DND-41 (cell line): Measurements from ENCODE around the gene GLRX.

Experiments
- ATAC-seq: fragments of 200-7000 bp; cut with Tn5 transposase; 3 replicates; pipeline ENCODE4 v1.9.1; 2021; ENCODE audit warnings: low read depth; ENCODE audit not compliant: insufficient read depth
- DNase-seq: peaks from one replicate; pipeline ENCODE4 v3.0.0-alpha.2; 2020
- H2AFZ ChIP-seq: 2 replicates; pipeline ENCODE4 v1.6.0; 2012; ENCODE audit warnings: low read depth, low read length
- H3K27ac ChIP-seq: 2 replicates; pipeline ENCODE4 v1.5.1; 2012; ENCODE audit warnings: low read length, inconsistent platforms
- H3K27me3 ChIP-seq: fragments of 200-600 bp; sonication (generic); 2 replicates; pipeline ENCODE4 v1.6.0; 2012; ENCODE audit warnings: low read length, mild to moderate bottlenecking, inconsistent platforms; ENCODE audit not compliant: insufficient read depth, poor library complexity
- H3K36me3 ChIP-seq: 2 replicates; pipeline ENCODE4 v1.5.1; 2012; ENCODE audit warnings: low read length, inconsistent platforms; ENCODE audit not compliant: insufficient read depth
- H3K4me1 ChIP-seq: 2 replicates; pipeline ENCODE4 v1.5.1; 2012; ENCODE audit warnings: mild to moderate bottlenecking, low read length; ENCODE audit not compliant: insufficient read depth
- H3K4me2 ChIP-seq: 2 replicates; pipeline ENCODE4 v1.6.0; 2012; ENCODE audit warnings: mild to moderate bottlenecking, moderate library complexity, low read length, inconsistent platforms; ENCODE audit not compliant: insufficient read depth
- H3K4me3 ChIP-seq, 2 experiments: fragments of 200-600 bp in 1 of 2; shearing (Covaris generic) in 1 of 2; 2 replicates each; pipeline ENCODE4 v1.5.1; 2012 to 2016; ENCODE audit warnings: inconsistent platforms in 2 of 2, low read length in 2 of 2, mild to moderate bottlenecking in 2 of 2, low read depth in 1 of 2, moderate library complexity in 1 of 2
- H3K79me2 ChIP-seq: 2 replicates; pipeline ENCODE4 v1.6.0; 2012; ENCODE audit warnings: low read length, inconsistent platforms; ENCODE audit not compliant: insufficient read depth
- H3K9ac ChIP-seq: 2 replicates; pipeline ENCODE4 v1.6.0; 2012; ENCODE audit warnings: low read depth, mild to moderate bottlenecking, inconsistent platforms, low read length, moderate library complexity
- H3K9me3 ChIP-seq: 2 replicates; pipeline ENCODE4 v1.5.1; 2012; ENCODE audit warnings: low read length, moderate library complexity, mild to moderate bottlenecking, inconsistent platforms; ENCODE audit not compliant: insufficient read depth, severe bottlenecking
- H4K20me1 ChIP-seq: 2 replicates; pipeline ENCODE4 v1.6.0; 2012; ENCODE audit warnings: low read length; ENCODE audit not compliant: insufficient read depth
- EZH2 ChIP-seq: IDR thresholded peaks from 3 replicates; pipeline ENCODE4 v1.6.1; 2012; ENCODE audit warnings: borderline replicate concordance, low read depth, mild to moderate bottlenecking, moderate library complexity, low read length, inconsistent platforms; ENCODE audit not compliant: severe bottlenecking
- TF ChIP-seq, protein P1 (sequence below): IDR thresholded peaks from 2 replicates; pipeline ENCODE4 v1.5.1; 2012; ENCODE audit warnings: borderline replicate concordance, low read length, moderate library complexity, mild to moderate bottlenecking; ENCODE audit not compliant: poor library complexity, severe bottlenecking; ENCODE audit errors: extremely low read depth

The GLRX gene

GRCh38 chr5:95841914-95842812, 19.6 kb upstream of the GLRX start:
- Histone ChIP-seq H4K20me1 (no peaks in the 10 kb centered on the region), H2AFZ (no peak overlapping the region)

DNA sequence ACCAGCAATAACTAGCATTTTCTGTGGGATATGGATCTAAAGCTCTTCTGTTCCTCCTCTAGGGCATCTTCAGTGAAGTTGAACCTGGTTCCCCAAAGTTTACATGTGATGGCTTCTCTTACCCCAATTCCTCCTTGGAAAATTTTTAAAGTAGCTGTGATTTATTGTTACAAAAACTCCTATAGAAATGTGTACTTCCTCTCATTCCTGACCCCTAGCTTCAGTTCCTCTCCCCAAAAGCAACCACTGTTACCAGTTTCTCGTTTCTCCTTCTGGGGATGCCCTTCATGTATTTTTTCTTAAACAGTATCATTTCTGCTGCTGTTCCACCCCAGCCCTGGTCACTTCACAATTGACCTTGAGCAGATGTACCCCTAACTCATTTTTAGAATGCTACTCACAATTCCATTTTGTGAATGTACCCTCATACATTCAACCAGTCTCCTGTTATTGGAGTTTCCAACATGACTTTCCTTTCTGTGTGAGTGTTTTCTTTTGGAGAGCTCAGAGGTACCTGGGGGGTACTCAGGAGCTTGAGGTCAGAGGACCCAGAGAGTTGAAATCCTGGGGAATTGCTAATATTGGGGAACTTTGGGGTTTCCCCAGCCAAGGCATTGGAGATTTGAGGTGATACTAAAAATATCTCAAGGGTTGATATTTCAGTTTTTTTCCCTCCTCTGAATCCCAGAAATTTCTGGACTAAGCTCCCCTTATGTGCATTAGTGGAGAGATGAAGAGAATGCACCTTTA, 18.6 kb upstream of the GLRX start:
- no peak overlapping the region for H3K27ac ChIP-seq
- no peak for ATAC-seq
- H3K27me3 ChIP-seq: no peaks in the 10 kb centered on the region

More at GRCh38 chr5:95841914-95842812, 19.6 kb upstream of the GLRX start:
- Histone ChIP-seq H3K4me3 (no peak overlapping the region), H3K79me2 (no peaks in the 10 kb centered on the region), H3K27ac (peak overlapping the region; percentile 84), H3K9ac (no peak overlapping the region), H3K36me3 (no peaks in the 10 kb centered on the region), H3K9me3 (no peaks in the 10 kb centered on the region), H3K27me3 (no peaks in the 10 kb centered on the region), H3K4me2 (no peak overlapping the region), H3K4me1 (peaks cover 21% of the 10 kb centered on the region)
- DNase-seq (no peak), ATAC-seq (no peak)
- TF ChIP-seq EZH2: no peak
- TF ChIP-seq, protein P1, sequence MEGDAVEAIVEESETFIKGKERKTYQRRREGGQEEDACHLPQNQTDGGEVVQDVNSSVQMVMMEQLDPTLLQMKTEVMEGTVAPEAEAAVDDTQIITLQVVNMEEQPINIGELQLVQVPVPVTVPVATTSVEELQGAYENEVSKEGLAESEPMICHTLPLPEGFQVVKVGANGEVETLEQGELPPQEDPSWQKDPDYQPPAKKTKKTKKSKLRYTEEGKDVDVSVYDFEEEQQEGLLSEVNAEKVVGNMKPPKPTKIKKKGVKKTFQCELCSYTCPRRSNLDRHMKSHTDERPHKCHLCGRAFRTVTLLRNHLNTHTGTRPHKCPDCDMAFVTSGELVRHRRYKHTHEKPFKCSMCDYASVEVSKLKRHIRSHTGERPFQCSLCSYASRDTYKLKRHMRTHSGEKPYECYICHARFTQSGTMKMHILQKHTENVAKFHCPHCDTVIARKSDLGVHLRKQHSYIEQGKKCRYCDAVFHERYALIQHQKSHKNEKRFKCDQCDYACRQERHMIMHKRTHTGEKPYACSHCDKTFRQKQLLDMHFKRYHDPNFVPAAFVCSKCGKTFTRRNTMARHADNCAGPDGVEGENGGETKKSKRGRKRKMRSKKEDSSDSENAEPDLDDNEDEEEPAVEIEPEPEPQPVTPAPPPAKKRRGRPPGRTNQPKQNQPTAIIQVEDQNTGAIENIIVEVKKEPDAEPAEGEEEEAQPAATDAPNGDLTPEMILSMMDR: no peak

GRCh38 chr5:95839658-95840057, 17.1 kb upstream of the GLRX start:
- no peaks in the 10 kb centered on the region for H3K9me3 ChIP-seq
- ATAC-seq (no peak), DNase-seq (no peak)
- H3K4me2 ChIP-seq: no peak overlapping the region
- no peak overlapping the region for H3K4me3 ChIP-seq
- no peak overlapping the region for H3K9ac ChIP-seq
- no peak overlapping the region for H2AFZ ChIP-seq
- peaks cover 42% of the 10 kb centered on the region for H3K4me1 ChIP-seq
- H3K27me3 ChIP-seq: no peaks in the 10 kb centered on the region
- TF ChIP-seq EZH2: no peak
- TF ChIP-seq, protein P1: no peak
- no peaks in the 10 kb centered on the region for H4K20me1 ChIP-seq
- H3K79me2 ChIP-seq: peaks cover 5% of the 10 kb centered on the region
- no peak overlapping the region for H3K27ac ChIP-seq
- no peaks in the 10 kb centered on the region for H3K36me3 ChIP-seq

More for the DNA sequence above, 18.6 kb upstream of the GLRX start:
- no peak overlapping the region for H3K4me2 ChIP-seq
- no peaks in the 10 kb centered on the region for H4K20me1 ChIP-seq
- no peak for TF ChIP-seq EZH2
- TF ChIP-seq, protein P1: no peak
- H3K4me1 ChIP-seq: peaks cover 30% of the 10 kb centered on the region
- no peaks in the 10 kb centered on the region for H3K36me3 ChIP-seq
- H3K9me3 ChIP-seq: no peaks in the 10 kb centered on the region
- H3K79me2 ChIP-seq: no peaks in the 10 kb centered on the region
- H3K9ac ChIP-seq: no peak overlapping the region
- no peak for DNase-seq
- H3K4me3 ChIP-seq: no peak overlapping the region
- no peak overlapping the region for H2AFZ ChIP-seq
